Fibroblast of lung (primary cell): ENCODE measurements around the gene PLOD3.

ENCODE experiments used
- EZH2 ChIP-seq: IDR thresholded peaks from 2 replicates; pipeline ENCODE4 v1.5.1; 2012; ENCODE audit warnings: low read length, control low read depth, mild to moderate bottlenecking; ENCODE audit errors: missing control alignments
- TF ChIP-seq, protein P1 (sequence below), 2 donors: IDR thresholded peaks in 1 of 2; conservative IDR thresholded peaks in 1 of 2; 1 replicate in 1 of 2; 2 replicates in 1 of 2; pipeline ENCODE4 v1.5.1; 2011 to 2012; ENCODE audit warnings: low read length in 2 of 2, control low read depth in 1 of 2, inconsistent platforms in 1 of 2, low read depth in 1 of 2, mild to moderate bottlenecking in 1 of 2

DNA sequence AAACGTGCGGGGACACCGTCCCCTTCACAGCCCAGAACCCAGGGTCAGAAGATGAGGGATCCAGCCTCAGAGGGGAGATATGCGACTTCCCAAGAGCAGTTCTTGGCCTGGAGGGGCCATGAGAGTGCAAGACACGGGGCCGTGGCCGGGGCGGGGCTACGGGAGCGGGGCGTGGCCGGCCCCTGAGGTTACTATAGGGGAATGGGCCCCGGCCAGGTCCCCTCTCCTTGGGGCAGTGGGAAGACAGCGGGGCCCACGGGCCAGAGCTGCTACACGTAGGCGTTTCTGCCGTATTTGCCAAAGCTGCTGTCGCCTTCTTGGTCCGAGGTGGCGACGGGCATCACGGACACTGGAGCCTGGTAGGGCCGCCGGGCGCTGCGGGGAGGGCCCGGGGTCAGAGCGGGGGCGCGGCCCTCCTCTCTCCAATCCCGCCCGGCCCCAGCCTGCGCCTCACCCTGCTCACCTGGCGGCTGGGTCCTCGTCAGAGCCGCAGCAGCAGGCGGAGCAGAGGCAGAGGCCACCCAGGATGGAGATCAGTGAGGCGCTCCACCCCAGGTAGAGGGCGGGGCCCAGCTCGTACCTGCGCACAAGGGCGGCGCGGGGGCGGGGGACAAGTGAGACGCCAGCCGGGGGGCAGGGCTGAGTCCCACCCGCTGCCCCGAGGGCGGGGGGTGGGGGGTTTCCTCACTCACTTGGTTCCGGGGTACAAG, 14.9 kb upstream of the PLOD3 start:
- no peak for TF ChIP-seq EZH2
- TF ChIP-seq, protein P1, sequence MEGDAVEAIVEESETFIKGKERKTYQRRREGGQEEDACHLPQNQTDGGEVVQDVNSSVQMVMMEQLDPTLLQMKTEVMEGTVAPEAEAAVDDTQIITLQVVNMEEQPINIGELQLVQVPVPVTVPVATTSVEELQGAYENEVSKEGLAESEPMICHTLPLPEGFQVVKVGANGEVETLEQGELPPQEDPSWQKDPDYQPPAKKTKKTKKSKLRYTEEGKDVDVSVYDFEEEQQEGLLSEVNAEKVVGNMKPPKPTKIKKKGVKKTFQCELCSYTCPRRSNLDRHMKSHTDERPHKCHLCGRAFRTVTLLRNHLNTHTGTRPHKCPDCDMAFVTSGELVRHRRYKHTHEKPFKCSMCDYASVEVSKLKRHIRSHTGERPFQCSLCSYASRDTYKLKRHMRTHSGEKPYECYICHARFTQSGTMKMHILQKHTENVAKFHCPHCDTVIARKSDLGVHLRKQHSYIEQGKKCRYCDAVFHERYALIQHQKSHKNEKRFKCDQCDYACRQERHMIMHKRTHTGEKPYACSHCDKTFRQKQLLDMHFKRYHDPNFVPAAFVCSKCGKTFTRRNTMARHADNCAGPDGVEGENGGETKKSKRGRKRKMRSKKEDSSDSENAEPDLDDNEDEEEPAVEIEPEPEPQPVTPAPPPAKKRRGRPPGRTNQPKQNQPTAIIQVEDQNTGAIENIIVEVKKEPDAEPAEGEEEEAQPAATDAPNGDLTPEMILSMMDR (conservative IDR thresholded peaks at IDR 0.05 in 1 of 2, IDR thresholded peaks at IDR 0.05 in 1 of 2; ENCODE audit: low read depth in 1 of 2, low read length in 2 of 2): no peak
